KBM-7 (cell line): ENCODE measurements around the gene AGPAT3.
A peak's percentile ranks its signal among the peaks of the same experiment; 100 is the strongest.

ENCODE experiments used
- DNase-seq: peaks from one replicate; pipeline ENCODE4 v3.0.0-alpha.2; 2015
- in situ Hi-C: fragments of 300-500 bp; cut with MboI; formaldehyde crosslinking; loops from 2 replicates; pipeline ENCODE4 v1.14.3; 2020; ENCODE audit warnings: low sequenced_read_pairs, low pct_unique_long_range_greater_than_20kb, mixed read lengths

The AGPAT3 gene

DNA sequence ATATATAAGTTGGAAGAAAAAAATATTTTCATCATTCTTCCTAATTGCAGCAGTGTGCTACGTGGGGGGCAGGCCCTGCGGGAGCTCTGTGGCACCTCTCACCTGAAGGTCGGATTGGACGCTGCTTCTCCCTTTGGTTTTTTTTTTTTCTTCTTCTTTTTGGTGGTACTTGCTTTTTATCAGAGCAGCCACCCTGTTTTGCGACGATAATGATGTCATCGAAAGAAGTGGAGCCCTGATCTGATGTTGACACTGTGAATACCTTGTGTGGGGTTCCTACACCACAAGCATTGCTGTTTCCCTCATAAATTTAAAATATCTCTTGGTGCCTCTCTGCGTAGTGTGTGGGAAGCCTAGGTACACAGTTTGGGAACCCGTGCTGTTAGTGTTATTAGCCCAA, 152.6 kb downstream of the AGPAT3 start:
- no peak for DNase-seq
- in situ Hi-C loops, result no loop called here

- DNase-seq, result no peak
- in situ Hi-C loops, result no loop called here
Measured at GRCh38 chr21:44018127-44018526, 153.1 kb downstream of the AGPAT3 start.

GRCh38 chr21:44018813-44019567, 154.0 kb downstream of the AGPAT3 start:
- peak; percentile 48 for DNase-seq
- in situ Hi-C loops, result no loop called here

GRCh38 chr21:44019568-44019958, 154.5 kb downstream of the AGPAT3 start:
- in situ Hi-C loops, result no loop called here
- no peak for DNase-seq

GRCh38 chr21:44020551-44020950, 155.5 kb downstream of the AGPAT3 start:
- in situ Hi-C loops, result no loop called here
- DNase-seq, result no peak

DNA sequence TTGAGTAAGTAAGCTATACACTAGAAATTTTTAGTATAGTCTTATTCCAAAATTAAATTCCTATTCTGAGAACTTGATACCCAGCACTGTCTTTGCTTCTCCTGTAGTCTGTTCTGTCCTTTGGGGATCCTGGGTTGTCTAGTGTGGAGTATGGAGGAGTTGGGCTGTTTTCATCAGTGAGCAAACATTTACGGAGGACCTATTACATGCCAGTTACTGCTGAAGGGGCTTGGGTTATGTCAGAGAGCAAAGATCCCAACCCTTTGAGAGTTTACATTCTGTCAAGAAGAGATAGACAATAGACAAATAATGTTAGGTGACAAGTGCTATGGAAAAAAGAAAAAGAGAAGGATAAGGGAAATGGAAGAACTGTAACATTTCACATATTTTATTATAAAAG, 156.0 kb downstream of the AGPAT3 start:
- no peak for DNase-seq
- in situ Hi-C loops, result no loop called here

- in situ Hi-C loops, result no loop called here
- DNase-seq, result no peak
Measured at GRCh38 chr21:44024257-44024656, 159.2 kb downstream of the AGPAT3 start.

DNA sequence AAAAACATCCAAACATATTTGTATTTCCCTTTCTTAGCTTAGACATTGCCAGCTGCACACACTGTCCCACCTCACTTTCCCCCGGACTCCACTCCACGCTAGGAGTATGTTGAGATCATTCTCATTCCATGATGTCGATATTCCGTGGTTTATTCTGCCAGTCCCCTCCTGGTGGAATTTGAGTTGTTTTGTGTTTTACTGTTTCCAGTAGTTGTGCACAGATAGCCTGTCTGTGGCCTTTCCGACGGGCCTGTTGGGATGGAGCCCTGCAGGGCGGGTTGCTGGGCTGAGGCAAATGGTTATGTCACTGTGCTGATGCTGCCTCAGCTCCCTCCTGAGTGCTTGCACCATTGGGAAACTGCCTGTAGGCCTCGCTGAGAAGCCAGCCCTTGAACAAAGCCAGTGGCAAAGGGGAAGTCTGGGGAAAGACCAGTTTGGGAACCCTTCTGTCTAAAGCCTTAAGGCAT, 159.9 kb downstream of the AGPAT3 start:
- DNase-seq, result peak; percentile 64
- in situ Hi-C loops, result no loop called here

DNA sequence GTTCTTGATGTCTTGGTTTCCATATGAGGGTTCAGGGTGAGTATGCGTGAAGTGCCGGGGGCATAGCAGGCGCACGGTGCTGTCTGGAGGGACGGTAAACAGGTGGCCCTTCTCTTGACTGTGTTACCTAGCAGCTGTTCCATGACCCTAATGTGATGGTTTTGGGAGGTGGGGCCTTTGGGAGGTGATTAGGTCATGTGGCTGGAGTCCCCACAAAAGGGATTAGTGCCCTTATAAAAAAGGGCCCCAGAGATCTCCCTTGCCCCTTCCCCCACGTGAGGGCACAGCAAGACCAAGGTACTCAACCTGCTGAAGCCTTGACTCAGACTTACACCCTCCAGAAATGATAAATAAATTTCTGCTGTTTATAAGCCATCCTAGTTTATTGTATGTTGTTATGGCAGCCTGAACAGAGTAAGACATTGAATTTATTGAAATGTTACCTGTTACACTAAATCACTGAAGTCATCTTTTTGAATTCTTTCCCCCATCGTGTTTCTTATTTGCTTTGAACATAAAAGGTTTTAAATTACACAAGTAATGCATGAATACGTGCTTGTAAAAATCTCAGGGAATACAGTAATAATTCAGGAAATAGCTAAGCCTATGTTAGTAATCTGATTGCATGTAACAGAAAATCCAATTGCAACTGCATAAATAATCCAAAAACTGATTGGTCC, 162.7 kb downstream of the AGPAT3 start:
- in situ Hi-C loops, result no loop called here
- DNase-seq, result no peak

- in situ Hi-C loops, result no loop called here
- DNase-seq, result no peak
Measured at GRCh38 chr21:44028287-44028659, 163.2 kb downstream of the AGPAT3 start.

DNA sequence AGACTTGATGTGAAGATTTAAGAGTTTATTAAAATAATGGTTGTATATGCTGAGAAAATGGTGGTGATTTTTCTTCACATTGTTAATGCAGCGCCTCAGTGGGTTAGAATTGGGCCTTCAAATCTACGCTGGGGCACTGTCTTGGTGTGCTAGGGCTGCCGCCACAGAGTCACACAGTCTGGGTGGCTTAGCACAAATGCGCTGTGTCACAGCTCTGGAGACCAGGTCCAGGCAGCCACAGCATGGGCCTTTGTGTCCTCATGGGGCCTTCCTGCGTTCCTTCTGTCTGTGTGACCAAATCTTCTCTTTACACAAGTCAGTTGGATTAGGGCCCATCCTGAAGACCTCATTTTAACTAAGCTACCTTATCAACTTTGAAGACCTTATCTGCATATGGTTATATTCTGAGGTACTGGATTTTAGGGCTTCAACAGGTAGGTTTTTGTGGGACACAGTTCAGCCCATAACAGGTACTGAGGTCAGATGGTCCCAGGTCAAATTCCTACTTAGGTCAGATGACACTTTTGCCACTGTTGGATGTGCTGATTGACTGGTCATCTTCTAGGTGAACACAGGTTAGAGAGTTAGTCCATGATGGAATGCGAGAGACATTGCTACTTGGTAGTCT, 164.6 kb downstream of the AGPAT3 start:
- DNase-seq, result no peak
- in situ Hi-C loops, result no loop called here

DNA sequence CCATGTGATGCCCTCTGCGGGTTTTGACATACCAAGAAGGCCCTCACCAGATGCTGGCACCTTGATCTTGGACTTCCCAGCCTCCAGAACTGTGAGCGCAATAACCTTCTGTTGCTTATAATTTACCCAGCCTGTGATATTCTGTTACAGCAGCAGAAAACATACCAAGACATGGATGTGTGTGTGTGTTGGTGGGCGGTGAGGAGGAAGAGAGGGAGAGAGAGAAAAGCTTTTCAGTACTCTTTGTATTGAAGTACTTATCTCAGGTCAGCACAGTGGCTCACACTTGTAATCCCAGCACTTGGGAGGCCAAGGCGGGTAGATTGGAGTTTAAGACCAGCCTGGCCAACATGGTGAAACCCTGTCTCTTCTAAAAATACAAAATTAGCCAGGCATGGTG, 170.2 kb downstream of the AGPAT3 start:
- DNase-seq, result no peak
- in situ Hi-C loops, result no loop called here
